Endodermal cell (in vitro differentiated cells): ENCODE results near the gene SLC2A4. TPM values are rescaled to one million over a fixed set of nuclear protein-coding genes. Genes with fewer than 3 reads are reported as not detected.

Experiments used
- DNase-seq: peaks from one replicate; pipeline ENCODE4 v3.0.0-alpha.2; 2017
- H3K27ac ChIP-seq: 2 replicates; pipeline ENCODE4 v1.5.1; 2013; ENCODE audit warnings: mild to moderate bottlenecking, low read depth, low read length, moderate library complexity
- H3K27me3 ChIP-seq: 2 replicates; pipeline ENCODE4 v1.6.1; 2013; ENCODE audit warnings: mild to moderate bottlenecking, low read length, moderate library complexity; ENCODE audit not compliant: insufficient read depth, control insufficient read depth, poor library complexity, severe bottlenecking
- H3K36me3 ChIP-seq: 2 replicates; pipeline ENCODE4 v1.7.0; 2013; ENCODE audit warnings: mild to moderate bottlenecking, low read length, moderate library complexity; ENCODE audit not compliant: control insufficient read depth, insufficient read depth
- H3K4me1 ChIP-seq: one replicate; pipeline ENCODE4 v1.7.0; 2013; ENCODE audit warnings: low read length; ENCODE audit not compliant: control insufficient read depth, insufficient read depth
- H3K4me3 ChIP-seq: 2 replicates; pipeline ENCODE4 v1.5.1; 2013; ENCODE audit warnings: mild to moderate bottlenecking, low read length, moderate library complexity
- H3K9ac ChIP-seq: 2 replicates; pipeline ENCODE4 v1.6.1; 2013; ENCODE audit warnings: mild to moderate bottlenecking, low read length, moderate library complexity; ENCODE audit not compliant: poor library complexity, severe bottlenecking; ENCODE audit errors: extremely low read depth
- H3K9me3 ChIP-seq: 2 replicates; pipeline ENCODE4 v1.6.1; 2013; ENCODE audit warnings: mild to moderate bottlenecking, low read length, moderate library complexity; ENCODE audit not compliant: control insufficient read depth
- H3K27ac Mint-ChIP-seq: 2 replicates; pipeline ENCODE4 v1.8.0; 2020; ENCODE audit warnings: mixed read lengths
- H3K27me3 Mint-ChIP-seq: 2 replicates; pipeline ENCODE4 v1.8.0; 2021; ENCODE audit warnings: mild to moderate bottlenecking, mixed read lengths; ENCODE audit not compliant: insufficient read depth
- H3K36me3 Mint-ChIP-seq: 2 replicates; pipeline ENCODE4 v1.8.0; 2020; ENCODE audit warnings: low read depth, mixed read lengths
- H3K4me1 Mint-ChIP-seq: 2 replicates; pipeline ENCODE4 v1.8.0; 2020; ENCODE audit warnings: mixed read lengths
- H3K4me3 Mint-ChIP-seq: 2 replicates; pipeline ENCODE4 v1.8.0; 2020; ENCODE audit warnings: mild to moderate bottlenecking, moderate library complexity, mixed read lengths
- H3K9me3 Mint-ChIP-seq: 2 replicates; pipeline ENCODE4 v1.8.0; 2020; ENCODE audit warnings: mild to moderate bottlenecking, mixed read lengths
- CTCF ChIP-seq: fragments of 200-600 bp; sonication (generic); conservative IDR thresholded peaks from 2 replicates; pipeline ENCODE4 v1.5.0; 2021; ENCODE audit warnings: antibody characterized with exemption, mild to moderate bottlenecking
- WGBS, 2 experiments: methylation state at CpG; one replicate each; pipeline versions ENCODE4 v1.1.5 to v1.1.7; 2013; ENCODE audit warnings: missing lambda C conversion rate in 2 of 2, mixed read lengths in 1 of 2; ENCODE audit not compliant: insufficient coverage in 1 of 2, insufficient read length in 1 of 2; 5-methylcytosine and 5-hydroxymethylcytosine counted together
- total RNA-seq, 2 donors: library from RNA; stranded (reverse); fragmentation: NEBNext Ultra II Directional in 1 of 2; extraction: Animal tissue kit (Norgen Biotek cat#: 25700) in 1 of 2; gene quantifications; 2 replicates in 1 of 2; 3 replicates in 1 of 2; pipeline ENCODE4 v1.2.1, GENCODE V29; 2021

The SLC2A4 gene
- total RNA-seq, 2 donors from 2014 or later = 2.2 to 5.4 TPM

- 47 to 59% methylated on average over 3 to 6 of the region's 6 CpGs for whole genome bisulfite sequencing, 2 experiments
- peaks cover 43% of the 10 kb centered on the region for H3K36me3 Mint-ChIP-seq
- Histone ChIP-seq H3K36me3 (peaks cover 39% of the 10 kb centered on the region), H3K27ac (no peak overlapping the region), H3K9ac (no peak overlapping the region), H3K4me3 (peak overlapping the region; percentile 77), H3K27me3 (no peaks in the 10 kb centered on the region), H3K4me1 (peaks cover 5% of the 10 kb centered on the region), H3K9me3 (no peaks in the 10 kb centered on the region)
- peak overlapping the region; percentile 100 for H3K4me3 Mint-ChIP-seq
- no peak for TF ChIP-seq CTCF
- DNase-seq = no peak
- H3K9me3 Mint-ChIP-seq = no peaks in the 10 kb centered on the region
- peaks cover 45% of the 10 kb centered on the region for H3K4me1 Mint-ChIP-seq
- H3K27ac Mint-ChIP-seq = peak overlapping the region; percentile 75
- H3K27me3 Mint-ChIP-seq = no peaks in the 10 kb centered on the region
Measured at GRCh38 chr17:7237266-7237760, 44.2 kb upstream of the SLC2A4 start.

GRCh38 chr17:7237761-7238419, 43.6 kb upstream of the SLC2A4 start:
- H3K4me3 Mint-ChIP-seq = peak overlapping the region; percentile 100
- peaks cover 42% of the 10 kb centered on the region for H3K36me3 Mint-ChIP-seq
- Histone ChIP-seq H3K9ac (peak overlapping the region; percentile 97), H3K27me3 (no peaks in the 10 kb centered on the region), H3K4me1 (peaks cover 5% of the 10 kb centered on the region), H3K36me3 (peaks cover 39% of the 10 kb centered on the region), H3K27ac (peak overlapping the region; percentile 79), H3K4me3 (peak overlapping the region; percentile 77), H3K9me3 (no peaks in the 10 kb centered on the region)
- H3K4me1 Mint-ChIP-seq = peaks cover 42% of the 10 kb centered on the region
- H3K9me3 Mint-ChIP-seq = no peaks in the 10 kb centered on the region
- peak overlapping the region; percentile 75 for H3K27ac Mint-ChIP-seq
- 0% methylated on average over 66 of the region's 73 CpGs; no CpG with 5 or more reads in 1 of the 2 experiments for WGBS, 2 experiments
- TF ChIP-seq CTCF = no peak
- peak; percentile 95 for DNase-seq
- H3K27me3 Mint-ChIP-seq = no peaks in the 10 kb centered on the region

GRCh38 chr17:7238420-7239090, 43.0 kb upstream of the SLC2A4 start:
- H3K27ac Mint-ChIP-seq = peak overlapping the region; percentile 97
- peaks cover 5% of the 10 kb centered on the region for H3K4me1 ChIP-seq
- peaks cover 39% of the 10 kb centered on the region for H3K36me3 ChIP-seq
- no peaks in the 10 kb centered on the region for H3K27me3 Mint-ChIP-seq
- peak overlapping the region; percentile 97 for H3K9ac ChIP-seq
- peak overlapping the region; percentile 60 for H3K27ac ChIP-seq
- no peak for TF ChIP-seq CTCF
- H3K4me3 Mint-ChIP-seq = peak overlapping the region; percentile 100
- peak overlapping the region; percentile 96 for H3K4me3 ChIP-seq
- no peaks in the 10 kb centered on the region for H3K9me3 Mint-ChIP-seq
- H3K9me3 ChIP-seq = no peaks in the 10 kb centered on the region
- H3K4me1 Mint-ChIP-seq = peaks cover 42% of the 10 kb centered on the region
- H3K36me3 Mint-ChIP-seq = peaks cover 40% of the 10 kb centered on the region
- DNase-seq = peak; percentile 73
- 0% methylated on average over 10 to 30 of the region's 39 CpGs for WGBS, 2 experiments
- no peaks in the 10 kb centered on the region for H3K27me3 ChIP-seq
